Activated B cell treated with CpG ODN at 0.5 μM for 24 hours (primary cell): ENCODE measurements around the gene CDKL5. TPM values are rescaled to one million over a fixed set of nuclear protein-coding genes. Genes with fewer than 3 reads are reported as not detected.

Experiments
- ATAC-seq: fragments of 200-7000 bp; cut with Tn5 transposase; one replicate; pipeline ENCODE4 v1.10.0; 2021; ENCODE audit warnings: low read depth, mild to moderate bottlenecking, moderate library complexity
- CTCF ChIA-PET: fragments of 350-600 bp; sonication (Branson Sonifier 250); formaldehyde crosslinking; loops from one replicate; lab custom pipeline; 2021; ENCODE audit warnings: antibody characterized with exemption; lab: Charles Lee
- POLR2A ChIA-PET: fragments of 350-600 bp; sonication (Branson Sonifier 250); formaldehyde crosslinking; loops from one replicate; lab custom pipeline; 2021; ENCODE audit warnings: antibody characterized with exemption; lab: Charles Lee
- DNase-seq: peaks from one replicate; pipeline ENCODE4 v3.0.0; 2022
- H3K27ac Mint-ChIP-seq: one replicate; pipeline ENCODE4 v1.8.0; 2020; ENCODE audit warnings: mixed read lengths
- H3K27me3 Mint-ChIP-seq: one replicate; pipeline ENCODE4 v1.8.0; 2021; ENCODE audit warnings: mixed read lengths
- H3K36me3 Mint-ChIP-seq: one replicate; pipeline ENCODE4 v1.8.0; 2021; ENCODE audit warnings: low read depth, mixed read lengths
- H3K4me1 Mint-ChIP-seq: one replicate; pipeline ENCODE4 v1.8.0; 2021; ENCODE audit warnings: mixed read lengths
- H3K4me3 Mint-ChIP-seq: one replicate; pipeline ENCODE4 v1.8.0; 2020; ENCODE audit warnings: mild to moderate bottlenecking, mixed read lengths
- H3K9me3 Mint-ChIP-seq: one replicate; pipeline ENCODE4 v1.8.0; 2020; ENCODE audit warnings: mixed read lengths
- CTCF ChIP-seq: fragments of 200-600 bp; IDR thresholded peaks from one replicate; pipeline ENCODE4 v1.8.0; 2022; ENCODE audit warnings: antibody characterized with exemption, mild to moderate bottlenecking
- intact Hi-C: fragments of 100-400 bp; cut with micrococcal nuclease; formaldehyde crosslinking; loops from one replicate; pipeline ENCODE4 v1.15.1; 2024
- total RNA-seq: library from RNA; stranded (reverse); gene quantifications from 2 replicates; pipeline ENCODE4 v1.2.3, GENCODE V29; 2022

Gene CDKL5
- total RNA-seq, 1 donor from 2014 or later: 3.8 TPM

GRCh38 chrX:18674788-18675735 lies 249.7 kb downstream of the CDKL5 start:
- no peaks in the 10 kb centered on the region for H3K9me3 Mint-ChIP-seq
- CTCF ChIA-PET: no interaction called here
- H3K27me3 Mint-ChIP-seq: no peaks in the 10 kb centered on the region
- POLR2A ChIA-PET: interaction anchor here (0.6 to 1.9 kb wide), 3 partner anchors 212 to 1698 kb away, joined by 3 to 10 read pairs (median 5); no protein-coding TSS in a partner anchor
- no peak for TF ChIP-seq CTCF
- peak overlapping the region; percentile 85 for H3K27ac Mint-ChIP-seq
- intact Hi-C loops: loop anchor here (1.0 to 5.0 kb wide), 6 partner anchors 211 to 1958 kb away; partner anchors contain the start of genes CDKL5, PDHA1 and SYAP1
- peak; percentile 75 for DNase-seq
- peaks cover 12% of the 10 kb centered on the region for H3K4me1 Mint-ChIP-seq
- peak; percentile 88 for ATAC-seq
- H3K4me3 Mint-ChIP-seq: peak overlapping the region; percentile 82
- H3K36me3 Mint-ChIP-seq: peaks cover 3% of the 10 kb centered on the region

- DNase-seq (no peak), ATAC-seq (no peak)
- Mint-ChIP-seq H3K4me1 (peaks cover 12% of the 10 kb centered on the region), H3K27me3 (no peaks in the 10 kb centered on the region), H3K27ac (peak overlapping the region; percentile 41), H3K4me3 (no peak overlapping the region), H3K9me3 (no peaks in the 10 kb centered on the region), H3K36me3 (peaks cover 3% of the 10 kb centered on the region)
- intact Hi-C loops: no loop called here
- ChIA-PET CTCF (no interaction called here), POLR2A (interaction anchor here (0.6 to 1.9 kb wide), 4 partner anchors 211 to 1699 kb away, joined by 3 to 10 read pairs (median 4); no protein-coding TSS in a partner anchor)
- no peak for TF ChIP-seq CTCF
Measured at GRCh38 chrX:18676050-18676449, 250.6 kb downstream of the CDKL5 start.

GRCh38 chrX:18676470-18676869 lies 251.1 kb downstream of the CDKL5 start:
- ChIA-PET POLR2A (interaction anchor here (0.6 to 1.9 kb wide), 3 partner anchors 210 to 931 kb away, joined by 4 to 10 read pairs (median 5); no protein-coding TSS in a partner anchor), CTCF (no interaction called here)
- Mint-ChIP-seq H3K9me3 (no peaks in the 10 kb centered on the region), H3K36me3 (peaks cover 3% of the 10 kb centered on the region), H3K4me1 (peaks cover 12% of the 10 kb centered on the region), H3K27me3 (no peaks in the 10 kb centered on the region), H3K27ac (no peak overlapping the region), H3K4me3 (no peak overlapping the region)
- ATAC-seq: no peak
- no peak for TF ChIP-seq CTCF
- intact Hi-C loops: no loop called here
- DNase-seq: no peak

- H3K27me3 Mint-ChIP-seq: no peaks in the 10 kb centered on the region
- H3K36me3 Mint-ChIP-seq: peaks cover 3% of the 10 kb centered on the region
- CTCF ChIA-PET: no interaction called here
- no peaks in the 10 kb centered on the region for H3K9me3 Mint-ChIP-seq
- DNase-seq (no peak), ATAC-seq (no peak)
- TF ChIP-seq CTCF: no peak
- no peak overlapping the region for H3K4me3 Mint-ChIP-seq
- intact Hi-C loops: no loop called here
- POLR2A ChIA-PET: no interaction called here
- H3K4me1 Mint-ChIP-seq: peaks cover 12% of the 10 kb centered on the region
- H3K27ac Mint-ChIP-seq: no peak overlapping the region
Measured at GRCh38 chrX:18677161-18677869, 251.9 kb downstream of the CDKL5 start.

GRCh38 chrX:18681996-18682395 lies 256.6 kb downstream of the CDKL5 start:
- Mint-ChIP-seq H3K4me3 (no peak overlapping the region), H3K36me3 (no peaks in the 10 kb centered on the region), H3K9me3 (no peaks in the 10 kb centered on the region), H3K27ac (no peak overlapping the region), H3K27me3 (no peaks in the 10 kb centered on the region), H3K4me1 (peaks cover 5% of the 10 kb centered on the region)
- POLR2A ChIA-PET: no interaction called here
- ATAC-seq (no peak), DNase-seq (no peak)
- CTCF ChIA-PET: no interaction called here
- intact Hi-C loops: no loop called here
- TF ChIP-seq CTCF: no peak
